AG04449 (cell line): ENCODE measurements around the gene ZNF516.

Experiments
- CTCF ChIA-PET: fragments of 350-600 bp; formaldehyde crosslinking; extraction: SDS; loops from one replicate; lab custom pipeline; 2021; ENCODE audit warnings: antibody characterized with exemption; lab: Yijun Ruan, JAX
- POLR2A ChIA-PET: fragments of 400-600, 350-600 bp; formaldehyde crosslinking; extraction: SDS; loops from one replicate; lab custom pipeline; 2020; ENCODE audit warnings: antibody characterized with exemption, inconsistent platforms; lab: Yijun Ruan, JAX
- DNase-seq: peaks from one replicate; pipeline ENCODE4 v3.0.0-alpha.2; 2010; ENCODE audit warnings: low read depth, low spot score
- H3K4me3 ChIP-seq: 2 replicates; pipeline ENCODE4 v1.5.1; 2011; ENCODE audit warnings: low read depth, mild to moderate bottlenecking, control low read depth, low read length
- TF ChIP-seq, protein P1 (sequence below): IDR thresholded peaks from one replicate; pipeline ENCODE4 v1.5.1; 2011; ENCODE audit warnings: mild to moderate bottlenecking, moderate library complexity, low read length, control low read depth, inconsistent platforms; ENCODE audit not compliant: insufficient read depth; ENCODE audit errors: missing control alignments

ZNF516 gene

GRCh38 chr18:76444446-76445105 lies 50.5 kb downstream of the ZNF516 start:
- no peak for DNase-seq
- H3K4me3 ChIP-seq, result no peak overlapping the region
- POLR2A ChIA-PET, result no interaction called here
- CTCF ChIA-PET, result interaction anchor here (1.0 to 1.1 kb wide), 3 partner anchors 32 to 241 kb away, joined by 3 to 4 read pairs (median 4); no protein-coding TSS in a partner anchor
- TF ChIP-seq, protein P1, sequence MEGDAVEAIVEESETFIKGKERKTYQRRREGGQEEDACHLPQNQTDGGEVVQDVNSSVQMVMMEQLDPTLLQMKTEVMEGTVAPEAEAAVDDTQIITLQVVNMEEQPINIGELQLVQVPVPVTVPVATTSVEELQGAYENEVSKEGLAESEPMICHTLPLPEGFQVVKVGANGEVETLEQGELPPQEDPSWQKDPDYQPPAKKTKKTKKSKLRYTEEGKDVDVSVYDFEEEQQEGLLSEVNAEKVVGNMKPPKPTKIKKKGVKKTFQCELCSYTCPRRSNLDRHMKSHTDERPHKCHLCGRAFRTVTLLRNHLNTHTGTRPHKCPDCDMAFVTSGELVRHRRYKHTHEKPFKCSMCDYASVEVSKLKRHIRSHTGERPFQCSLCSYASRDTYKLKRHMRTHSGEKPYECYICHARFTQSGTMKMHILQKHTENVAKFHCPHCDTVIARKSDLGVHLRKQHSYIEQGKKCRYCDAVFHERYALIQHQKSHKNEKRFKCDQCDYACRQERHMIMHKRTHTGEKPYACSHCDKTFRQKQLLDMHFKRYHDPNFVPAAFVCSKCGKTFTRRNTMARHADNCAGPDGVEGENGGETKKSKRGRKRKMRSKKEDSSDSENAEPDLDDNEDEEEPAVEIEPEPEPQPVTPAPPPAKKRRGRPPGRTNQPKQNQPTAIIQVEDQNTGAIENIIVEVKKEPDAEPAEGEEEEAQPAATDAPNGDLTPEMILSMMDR, result no peak

- no peak for DNase-seq
- TF ChIP-seq, protein P1, result no peak
- CTCF ChIA-PET, result interaction anchor here (1.0 to 1.2 kb wide), 3 partner anchors 22 to 241 kb away, joined by 3 to 4 read pairs (median 4); no protein-coding TSS in a partner anchor
- no peak overlapping the region for H3K4me3 ChIP-seq
- POLR2A ChIA-PET, result no interaction called here
Observed at GRCh38 chr18:76443519-76444445, 51.3 kb downstream of the ZNF516 start.

GRCh38 chr18:76442413-76443171 lies 52.5 kb downstream of the ZNF516 start:
- POLR2A ChIA-PET, result no interaction called here
- CTCF ChIA-PET, result interaction anchor here (0.7 to 1.2 kb wide), 2 partner anchors 20 to 267 kb away, joined by 3 to 4 read pairs; no protein-coding TSS in a partner anchor

GRCh38 chr18:76441668-76442412 lies 53.2 kb downstream of the ZNF516 start:
- TF ChIP-seq, protein P1, result no peak
- ChIA-PET POLR2A (no interaction called here), CTCF (interaction anchor here (0.7 kb wide), 1 partner anchor 268 kb away, joined by 3 read pairs; no protein-coding TSS in a partner anchor)
- no peak overlapping the region for H3K4me3 ChIP-seq
- DNase-seq, result no peak

More at GRCh38 chr18:76442413-76443171, 52.5 kb downstream of the ZNF516 start:
- DNase-seq, result no peak
- TF ChIP-seq, protein P1, result no peak
- no peak overlapping the region for H3K4me3 ChIP-seq

DNA sequence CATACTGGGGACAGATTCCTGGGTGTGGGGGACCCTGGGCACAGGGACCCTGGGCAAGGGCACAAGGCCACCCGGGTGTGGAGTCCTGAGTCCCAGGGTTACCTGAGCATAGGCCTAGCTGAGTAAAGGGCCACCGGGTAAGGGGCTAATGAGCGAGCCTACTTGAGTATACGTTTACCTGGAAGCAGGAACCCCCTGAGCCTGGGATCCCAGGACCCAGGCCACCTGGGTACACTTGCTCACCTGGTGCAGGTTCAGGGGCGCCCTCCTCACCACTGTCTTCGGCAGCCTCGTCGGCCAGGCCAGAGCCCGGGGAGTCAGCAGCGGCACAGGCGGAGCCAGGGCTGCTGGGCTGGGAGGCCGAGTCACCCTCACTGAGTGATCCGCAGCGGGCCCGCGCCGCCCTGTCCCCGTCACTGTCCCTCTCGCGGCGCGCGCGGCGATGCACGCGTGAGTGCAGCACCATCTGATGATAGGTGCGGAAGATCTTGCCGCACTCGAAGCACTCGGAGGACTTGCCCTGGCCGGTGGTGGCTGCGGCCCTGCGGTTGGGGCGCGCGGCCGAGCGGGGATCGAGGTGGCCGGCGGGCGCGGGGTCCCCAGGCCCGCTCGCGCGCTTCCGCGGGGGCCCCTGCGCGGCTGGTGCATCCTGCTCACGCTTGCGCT lies 53.9 kb downstream of the ZNF516 start:
- TF ChIP-seq, protein P1, result no peak
- no peak for DNase-seq
- ChIA-PET CTCF (no interaction called here), POLR2A (no interaction called here)
- H3K4me3 ChIP-seq, result no peak overlapping the region
